ENCODE data around the gene ATP6V1G2.

DNA sequence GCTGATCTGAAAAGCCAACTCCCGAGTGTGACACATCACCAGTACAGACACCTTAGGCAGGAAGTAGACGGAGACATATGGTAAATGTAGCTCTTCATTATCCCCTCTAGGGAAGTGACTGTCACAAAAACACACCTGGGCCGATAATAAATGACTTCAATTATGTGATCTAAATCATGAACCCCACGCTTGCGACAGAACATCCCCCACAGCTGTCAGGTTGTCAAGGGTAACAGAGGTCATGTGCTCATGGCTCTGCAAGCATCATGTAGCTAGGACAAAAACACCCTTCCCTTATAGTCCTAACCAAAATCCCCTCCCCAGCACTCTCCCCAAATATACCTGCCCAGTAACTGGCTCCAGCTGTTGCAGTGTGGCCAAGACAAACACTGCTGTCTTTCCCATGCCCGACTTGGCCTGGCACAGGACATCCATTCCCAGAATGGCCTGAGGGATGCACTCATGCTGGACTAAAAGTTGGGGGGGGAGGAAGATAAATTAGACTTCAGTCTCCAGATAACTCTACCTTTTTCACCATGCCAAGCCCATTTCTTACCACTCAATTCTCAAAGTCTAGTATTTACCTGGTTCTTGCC is 7.5 kb downstream of the ATP6V1G2 start:
- TF ChIP-seq CTCF (IDR thresholded peaks at IDR 0.05; ENCODE audit: low read depth, low read length), result no peak
- TF ChIP-seq, protein P1, sequence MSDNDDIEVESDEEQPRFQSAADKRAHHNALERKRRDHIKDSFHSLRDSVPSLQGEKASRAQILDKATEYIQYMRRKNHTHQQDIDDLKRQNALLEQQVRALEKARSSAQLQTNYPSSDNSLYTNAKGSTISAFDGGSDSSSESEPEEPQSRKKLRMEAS (IDR thresholded peaks at IDR 0.05; ENCODE audit: low read depth, low read length), result no peak
- TF ChIP-seq POLR2A (IDR thresholded peaks at IDR 0.05; ENCODE audit: extremely low read depth, insufficient read length), result no peak
